HL-60 (cell line): Measurements from ENCODE around the gene ANGPTL2.

Experiments used
- DNase-seq, 2 experiments: peaks; one replicate each; pipeline ENCODE4 v3.0.0-alpha.2; 2010 to 2020; ENCODE audit warnings: low read depth in 1 of 2, low spot score in 1 of 2
- H3K27ac ChIP-seq: fragments of 250-450 bp; sonication (Bioruptor Pico); replicated peaks from 2 replicates; pipeline ENCODE4 v1.5.1; 2020; ENCODE audit warnings: mild to moderate bottlenecking, moderate library complexity
- H3K27me3 ChIP-seq: fragments of 250-450 bp; sonication (Bioruptor Pico); 2 replicates; pipeline ENCODE4 v1.5.1; 2021; ENCODE audit warnings: mild to moderate bottlenecking, moderate library complexity; ENCODE audit not compliant: insufficient read depth, poor library complexity, severe bottlenecking
- H3K4me3 ChIP-seq: replicated peaks from 2 replicates; pipeline ENCODE4 v1.5.1; 2011; ENCODE audit warnings: mild to moderate bottlenecking, control low read depth, low read length; ENCODE audit not compliant: insufficient read depth
- GABPA ChIP-seq: IDR thresholded peaks from 2 replicates; pipeline ENCODE4 v1.6.1; 2012; ENCODE audit warnings: low read depth
- POLR2AphosphoS5 ChIP-seq: IDR thresholded peaks from 2 replicates; pipeline ENCODE4 v1.6.1; 2012; ENCODE audit warnings: low read depth
- SPI1 ChIP-seq: IDR thresholded peaks from 2 replicates; pipeline ENCODE4 v1.6.1; 2012; ENCODE audit warnings: low read depth, mild to moderate bottlenecking, borderline replicate concordance
- TF ChIP-seq, protein P1 (sequence below): IDR thresholded peaks from 2 replicates; pipeline ENCODE4 v1.6.1; 2012; ENCODE audit warnings: low read depth; ENCODE audit not compliant: insufficient replicate concordance
- TF ChIP-seq, protein P2 (sequence below): IDR thresholded peaks from one replicate; pipeline ENCODE4 v1.5.1; 2011; ENCODE audit warnings: low read length, control low read depth, inconsistent platforms; ENCODE audit not compliant: insufficient read depth

ANGPTL2 gene

GRCh38 chr9:127089631-127090081 lies 32.8 kb downstream of the ANGPTL2 start:
- no peak for DNase-seq
- Histone ChIP-seq H3K27me3 (peaks cover 7% of the 10 kb centered on the region), H3K4me3 (no peak overlapping the region), H3K27ac (no peak overlapping the region)
- no peak for TF ChIP-seq POLR2AphosphoS5
- TF ChIP-seq, protein P1, sequence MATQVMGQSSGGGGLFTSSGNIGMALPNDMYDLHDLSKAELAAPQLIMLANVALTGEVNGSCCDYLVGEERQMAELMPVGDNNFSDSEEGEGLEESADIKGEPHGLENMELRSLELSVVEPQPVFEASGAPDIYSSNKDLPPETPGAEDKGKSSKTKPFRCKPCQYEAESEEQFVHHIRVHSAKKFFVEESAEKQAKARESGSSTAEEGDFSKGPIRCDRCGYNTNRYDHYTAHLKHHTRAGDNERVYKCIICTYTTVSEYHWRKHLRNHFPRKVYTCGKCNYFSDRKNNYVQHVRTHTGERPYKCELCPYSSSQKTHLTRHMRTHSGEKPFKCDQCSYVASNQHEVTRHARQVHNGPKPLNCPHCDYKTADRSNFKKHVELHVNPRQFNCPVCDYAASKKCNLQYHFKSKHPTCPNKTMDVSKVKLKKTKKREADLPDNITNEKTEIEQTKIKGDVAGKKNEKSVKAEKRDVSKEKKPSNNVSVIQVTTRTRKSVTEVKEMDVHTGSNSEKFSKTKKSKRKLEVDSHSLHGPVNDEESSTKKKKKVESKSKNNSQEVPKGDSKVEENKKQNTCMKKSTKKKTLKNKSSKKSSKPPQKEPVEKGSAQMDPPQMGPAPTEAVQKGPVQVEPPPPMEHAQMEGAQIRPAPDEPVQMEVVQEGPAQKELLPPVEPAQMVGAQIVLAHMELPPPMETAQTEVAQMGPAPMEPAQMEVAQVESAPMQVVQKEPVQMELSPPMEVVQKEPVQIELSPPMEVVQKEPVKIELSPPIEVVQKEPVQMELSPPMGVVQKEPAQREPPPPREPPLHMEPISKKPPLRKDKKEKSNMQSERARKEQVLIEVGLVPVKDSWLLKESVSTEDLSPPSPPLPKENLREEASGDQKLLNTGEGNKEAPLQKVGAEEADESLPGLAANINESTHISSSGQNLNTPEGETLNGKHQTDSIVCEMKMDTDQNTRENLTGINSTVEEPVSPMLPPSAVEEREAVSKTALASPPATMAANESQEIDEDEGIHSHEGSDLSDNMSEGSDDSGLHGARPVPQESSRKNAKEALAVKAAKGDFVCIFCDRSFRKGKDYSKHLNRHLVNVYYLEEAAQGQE, result no peak
- no peak for TF ChIP-seq SPI1

DNA sequence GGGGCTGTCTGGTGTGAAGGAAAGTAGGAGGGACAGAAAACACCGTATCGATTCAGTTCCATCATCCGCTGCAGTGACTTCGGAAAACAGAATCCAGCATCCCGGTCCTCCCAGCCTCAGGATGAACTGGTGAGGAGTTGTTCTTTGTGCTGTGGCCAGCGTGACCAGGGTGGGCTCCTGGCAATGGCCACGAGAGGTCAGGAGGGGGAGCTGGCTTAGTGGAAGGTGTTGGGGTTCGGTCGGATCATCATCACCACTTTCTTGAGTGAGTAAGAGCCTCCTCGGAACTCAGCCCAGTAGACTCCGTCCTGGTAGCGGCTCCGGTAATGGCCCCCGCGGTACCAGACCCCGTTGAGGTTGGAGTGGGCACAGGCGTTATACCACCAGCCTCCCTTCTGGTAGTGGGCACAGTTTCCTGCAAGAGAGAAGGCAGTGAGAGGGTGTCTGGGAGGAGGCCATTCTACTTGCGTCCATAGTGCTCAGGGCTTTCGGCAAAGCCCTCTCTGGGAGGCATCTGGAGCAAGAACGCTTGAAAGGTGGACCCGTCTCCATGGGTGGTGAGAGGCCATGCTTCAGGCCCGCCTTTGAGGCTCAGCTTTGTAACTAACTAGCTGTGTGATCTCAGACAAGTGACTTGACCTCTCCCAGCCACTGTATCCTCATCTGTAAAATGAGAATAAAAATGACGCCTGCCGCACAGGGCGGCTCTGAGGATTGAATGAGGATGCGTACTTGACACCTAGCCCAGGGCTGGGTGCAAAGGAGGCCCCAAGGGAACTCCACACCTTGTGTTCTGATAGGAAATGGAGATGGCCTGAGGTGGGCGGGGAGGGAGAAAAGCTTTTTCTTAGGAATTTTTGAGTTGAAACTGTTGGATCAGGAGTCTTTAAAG lies 33.5 kb downstream of the ANGPTL2 start:
- H3K27me3 ChIP-seq, result peaks cover 7% of the 10 kb centered on the region
- TF ChIP-seq POLR2AphosphoS5 (no peak), GABPA (no peak), SPI1 (no peak)
- TF ChIP-seq, protein P2, sequence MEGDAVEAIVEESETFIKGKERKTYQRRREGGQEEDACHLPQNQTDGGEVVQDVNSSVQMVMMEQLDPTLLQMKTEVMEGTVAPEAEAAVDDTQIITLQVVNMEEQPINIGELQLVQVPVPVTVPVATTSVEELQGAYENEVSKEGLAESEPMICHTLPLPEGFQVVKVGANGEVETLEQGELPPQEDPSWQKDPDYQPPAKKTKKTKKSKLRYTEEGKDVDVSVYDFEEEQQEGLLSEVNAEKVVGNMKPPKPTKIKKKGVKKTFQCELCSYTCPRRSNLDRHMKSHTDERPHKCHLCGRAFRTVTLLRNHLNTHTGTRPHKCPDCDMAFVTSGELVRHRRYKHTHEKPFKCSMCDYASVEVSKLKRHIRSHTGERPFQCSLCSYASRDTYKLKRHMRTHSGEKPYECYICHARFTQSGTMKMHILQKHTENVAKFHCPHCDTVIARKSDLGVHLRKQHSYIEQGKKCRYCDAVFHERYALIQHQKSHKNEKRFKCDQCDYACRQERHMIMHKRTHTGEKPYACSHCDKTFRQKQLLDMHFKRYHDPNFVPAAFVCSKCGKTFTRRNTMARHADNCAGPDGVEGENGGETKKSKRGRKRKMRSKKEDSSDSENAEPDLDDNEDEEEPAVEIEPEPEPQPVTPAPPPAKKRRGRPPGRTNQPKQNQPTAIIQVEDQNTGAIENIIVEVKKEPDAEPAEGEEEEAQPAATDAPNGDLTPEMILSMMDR, result no peak
- TF ChIP-seq, protein P1, result no peak
- H3K27ac ChIP-seq, result no peak overlapping the region
- no peak overlapping the region for H3K4me3 ChIP-seq
- DNase-seq, result no peak

DNA sequence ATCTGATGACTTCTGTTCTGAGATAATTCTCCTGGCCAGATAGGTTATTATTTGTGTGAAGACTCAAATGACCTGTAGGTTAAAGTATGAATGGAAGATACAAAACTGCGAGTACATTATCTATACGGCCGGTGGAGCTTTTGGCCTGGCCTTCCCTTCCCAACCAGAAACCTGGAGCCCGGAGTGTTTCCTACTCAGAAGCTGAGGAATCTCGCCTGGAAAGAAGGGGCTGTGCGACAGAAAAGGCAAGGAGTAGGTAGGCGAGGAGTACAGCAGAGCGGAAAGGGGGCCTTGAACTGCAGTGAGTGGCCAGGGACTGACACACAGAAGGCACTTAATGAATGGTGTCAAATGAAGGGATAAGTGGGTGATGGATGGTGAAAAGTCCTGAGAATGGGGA lies 34.6 kb downstream of the ANGPTL2 start:
- H3K4me3 ChIP-seq, result no peak overlapping the region
- TF ChIP-seq, protein P2, result no peak
- TF ChIP-seq, protein P1, result no peak
- TF ChIP-seq GABPA, result no peak
- no peak for TF ChIP-seq SPI1
- no peak for TF ChIP-seq POLR2AphosphoS5
- no peak overlapping the region for H3K27ac ChIP-seq
- no peak for DNase-seq
- H3K27me3 ChIP-seq, result peaks cover 5% of the 10 kb centered on the region
